HEK293 (cell line): Measurements from ENCODE around the gene KIAA1671.
A peak's percentile ranks its signal among the peaks of the same experiment; 100 is the strongest.

Source experiments
- CTCF ChIA-PET: fragments of 350-600 bp; formaldehyde crosslinking; extraction: SDS; loops from one replicate; lab custom pipeline; 2021; ENCODE audit warnings: antibody characterized with exemption; lab: Yijun Ruan, JAX
- POLR2A ChIA-PET: fragments of 300-600 bp; formaldehyde crosslinking; extraction: SDS; loops from one replicate; lab custom pipeline; 2020; ENCODE audit warnings: antibody characterized with exemption, inconsistent platforms; lab: Yijun Ruan, JAX
- H3K27ac ChIP-seq: fragments of 200-500 bp; sonication (Bioruptor generic); 2 replicates; pipeline ENCODE4 v1.5.1; 2014; ENCODE audit warnings: low read depth, low read length, control low read depth, inconsistent platforms; ENCODE audit errors: extremely low read depth
- H3K36me3 ChIP-seq, 2 experiments: fragments of 200-500 bp in 1 of 2; sonication (Bioruptor generic) in 1 of 2; 1 replicate in 1 of 2; 2 replicates in 1 of 2; pipeline ENCODE4 v1.5.1; 2014 to 2017; ENCODE audit warnings: inconsistent platforms in 2 of 2, low read length in 2 of 2; ENCODE audit not compliant: control insufficient read depth in 2 of 2, insufficient read depth in 1 of 2
- H3K4me1 ChIP-seq: fragments of 200-500 bp; sonication (Bioruptor generic); 2 replicates; pipeline ENCODE4 v1.5.1; 2014; ENCODE audit warnings: mild to moderate bottlenecking, low read length, inconsistent platforms; ENCODE audit not compliant: control insufficient read depth, insufficient read depth
- H3K4me3 ChIP-seq: 2 replicates; pipeline ENCODE4 v1.5.1; 2011; ENCODE audit warnings: low read depth, mild to moderate bottlenecking, control low read depth, low read length, moderate library complexity
- H3K9me3 ChIP-seq: fragments of 200-500 bp; sonication (Bioruptor generic); 2 replicates; pipeline ENCODE4 v1.5.1; 2014; ENCODE audit warnings: low read depth, low read length, inconsistent platforms; ENCODE audit not compliant: control insufficient read depth, insufficient read depth
- BCL11A ChIP-seq: fragments of 450-650 bp; formaldehyde crosslinking; IDR thresholded peaks from 2 replicates; pipeline ENCODE4 v1.5.1; 2016; ENCODE audit warnings: low read depth, missing biosample characterization, missing genetic modification characterization
- EGR2 ChIP-seq: fragments of 450-650 bp; formaldehyde crosslinking; IDR thresholded peaks from 2 replicates; pipeline ENCODE4 v1.5.1; 2016; ENCODE audit warnings: low read depth, missing biosample characterization, missing genetic modification characterization
- FEZF1 ChIP-seq: fragments of 450-650 bp; formaldehyde crosslinking; IDR thresholded peaks from 2 replicates; pipeline ENCODE4 v1.5.1; 2016; ENCODE audit warnings: missing biosample characterization, missing genetic modification characterization
- GLIS1 ChIP-seq: fragments of 450-650 bp; formaldehyde crosslinking; IDR thresholded peaks from 2 replicates; pipeline ENCODE4 v1.5.1; 2016; ENCODE audit warnings: missing biosample characterization, missing genetic modification characterization
- KLF1 ChIP-seq: fragments of 450-650 bp; formaldehyde crosslinking; IDR thresholded peaks from 2 replicates; pipeline ENCODE4 v1.5.1; 2016; ENCODE audit warnings: missing biosample characterization, missing genetic modification characterization
- KLF7 ChIP-seq: fragments of 450-650 bp; formaldehyde crosslinking; IDR thresholded peaks from 2 replicates; pipeline ENCODE4 v1.5.1; 2016; ENCODE audit warnings: missing biosample characterization, missing genetic modification characterization, borderline replicate concordance
- MYNN ChIP-seq: fragments of 450-650 bp; formaldehyde crosslinking; IDR thresholded peaks from 2 replicates; pipeline ENCODE4 v1.5.1; 2016; ENCODE audit warnings: missing biosample characterization, missing genetic modification characterization, borderline replicate concordance
- RBAK ChIP-seq: fragments of 450-650 bp; formaldehyde crosslinking; IDR thresholded peaks from 2 replicates; pipeline ENCODE4 v1.5.1; 2016; ENCODE audit warnings: missing biosample characterization, missing genetic modification characterization
- SCRT2 ChIP-seq: fragments of 450-650 bp; formaldehyde crosslinking; IDR thresholded peaks from 2 replicates; pipeline ENCODE4 v1.5.1; 2016; ENCODE audit warnings: missing biosample characterization, missing genetic modification characterization
- SP7 ChIP-seq: fragments of 450-650 bp; formaldehyde crosslinking; IDR thresholded peaks from 2 replicates; pipeline ENCODE4 v1.5.1; 2016; ENCODE audit warnings: missing biosample characterization, missing genetic modification characterization
- ZBTB10 ChIP-seq: fragments of 450-650 bp; formaldehyde crosslinking; IDR thresholded peaks from 2 replicates; pipeline ENCODE4 v1.5.1; 2016; ENCODE audit warnings: missing biosample characterization, missing genetic modification characterization
- ZBTB20 ChIP-seq: fragments of 450-650 bp; formaldehyde crosslinking; IDR thresholded peaks from 2 replicates; pipeline ENCODE4 v1.5.1; 2016; ENCODE audit warnings: missing biosample characterization, missing genetic modification characterization
- ZFHX2 ChIP-seq: fragments of 450-650 bp; formaldehyde crosslinking; conservative IDR thresholded peaks from 2 replicates; pipeline ENCODE4 v1.5.1; 2016; ENCODE audit warnings: missing biosample characterization, missing genetic modification characterization
- ZFP41 ChIP-seq: fragments of 450-650 bp; formaldehyde crosslinking; IDR thresholded peaks from 2 replicates; pipeline ENCODE4 v1.5.1; 2016; ENCODE audit warnings: missing biosample characterization, missing genetic modification characterization, borderline replicate concordance
- ZNF211 ChIP-seq: fragments of 450-650 bp; formaldehyde crosslinking; IDR thresholded peaks from 2 replicates; pipeline ENCODE4 v1.5.1; 2016; ENCODE audit warnings: low read depth, missing biosample characterization, missing genetic modification characterization
- ZNF366 ChIP-seq: fragments of 450-650 bp; formaldehyde crosslinking; conservative IDR thresholded peaks from 2 replicates; pipeline ENCODE4 v1.5.1; 2016; ENCODE audit warnings: missing biosample characterization, missing genetic modification characterization
- ZNF433 ChIP-seq: fragments of 450-650 bp; formaldehyde crosslinking; IDR thresholded peaks from 2 replicates; pipeline ENCODE4 v1.5.1; 2016; ENCODE audit warnings: missing biosample characterization, missing genetic modification characterization, low read depth
- ZNF544 ChIP-seq: fragments of 450-650 bp; formaldehyde crosslinking; IDR thresholded peaks from 2 replicates; pipeline ENCODE4 v1.5.0; 2017; ENCODE audit warnings: missing biosample characterization, missing genetic modification characterization
- ZNF558 ChIP-seq: fragments of 450-650 bp; formaldehyde crosslinking; IDR thresholded peaks from 2 replicates; pipeline ENCODE4 v1.5.1; 2016; ENCODE audit warnings: missing biosample characterization, missing genetic modification characterization
- ZNF571 ChIP-seq: fragments of 450-650 bp; formaldehyde crosslinking; IDR thresholded peaks from 2 replicates; pipeline ENCODE4 v1.5.0; 2017; ENCODE audit warnings: missing biosample characterization, missing genetic modification characterization
- ZNF629 ChIP-seq: fragments of 450-650 bp; formaldehyde crosslinking; IDR thresholded peaks from 2 replicates; pipeline ENCODE4 v1.5.1; 2017; ENCODE audit warnings: missing biosample characterization, missing genetic modification characterization
- ZNF639 ChIP-seq: fragments of 450-650 bp; formaldehyde crosslinking; IDR thresholded peaks from 2 replicates; pipeline ENCODE4 v1.5.1; 2016; ENCODE audit warnings: missing biosample characterization, missing genetic modification characterization
- ZNF837 ChIP-seq: fragments of 450-650 bp; formaldehyde crosslinking; IDR thresholded peaks from 2 replicates; pipeline ENCODE4 v1.5.1; 2016; ENCODE audit warnings: missing biosample characterization, missing genetic modification characterization
- ZSCAN16 ChIP-seq: fragments of 450-650 bp; formaldehyde crosslinking; IDR thresholded peaks from 2 replicates; pipeline ENCODE4 v1.5.1; 2016; ENCODE audit warnings: missing biosample characterization, missing genetic modification characterization
- ZSCAN23 ChIP-seq: fragments of 450-650 bp; formaldehyde crosslinking; IDR thresholded peaks from 2 replicates; pipeline ENCODE4 v1.5.1; 2016; ENCODE audit warnings: missing biosample characterization, missing genetic modification characterization
- ZXDB ChIP-seq: fragments of 450-650 bp; formaldehyde crosslinking; IDR thresholded peaks from 2 replicates; pipeline ENCODE4 v1.5.1; 2016; ENCODE audit warnings: missing biosample characterization, missing genetic modification characterization
- TF ChIP-seq, protein P1 (sequence below): fragments of 450-650 bp; IDR thresholded peaks from 2 replicates; pipeline ENCODE4 v1.5.1; 2018; ENCODE audit warnings: missing biosample characterization, missing genetic modification characterization
- TF ChIP-seq, protein P2 (sequence below): fragments of 450-650 bp; formaldehyde crosslinking; IDR thresholded peaks from 2 replicates; pipeline ENCODE4 v1.5.1; 2016; ENCODE audit warnings: missing biosample characterization, missing genetic modification characterization

Gene KIAA1671

GRCh38 chr22:25029181-25029580 lies 76.7 kb downstream of the KIAA1671 start (continued):
- TF ChIP-seq ZNF639 (tag by site-specific recombination) (no peak), KLF1 (tag by site-specific recombination) (no peak)

DNA sequence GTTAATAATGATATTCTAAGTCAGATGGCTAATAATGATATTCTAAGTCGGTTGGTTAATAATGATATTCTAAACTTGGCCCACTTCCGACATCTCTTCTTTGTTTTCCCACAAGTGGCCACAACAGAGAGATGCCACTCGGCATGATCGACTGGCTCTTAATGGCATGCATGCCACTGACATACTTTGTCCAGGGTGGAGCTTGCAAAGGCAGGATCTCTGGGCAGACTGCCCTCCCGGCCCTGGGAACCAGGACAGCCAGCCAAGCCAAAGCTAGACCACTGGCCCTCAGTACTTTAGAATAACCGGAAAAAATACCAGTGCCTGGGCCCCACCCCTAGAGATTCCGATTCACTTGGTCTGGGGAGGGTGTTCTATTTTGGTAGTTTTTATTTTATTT lies 78.1 kb downstream of the KIAA1671 start:
- peaks cover 0 to 20% of the 10 kb centered on the region in 2 experiments; a peak in 2 of 3 replicates for H3K36me3 ChIP-seq
- ChIA-PET POLR2A (no interaction called here), CTCF (interaction anchor here (0.5 to 5.0 kb wide), 5 partner anchors 37 to 105 kb away, joined by 3 to 25 read pairs (median 3); no protein-coding TSS in a partner anchor)
- H3K9me3 ChIP-seq, result no peaks in the 10 kb centered on the region
- H3K27ac ChIP-seq, result no peak overlapping the region
- H3K4me3 ChIP-seq, result no peak overlapping the region
- peaks cover 2% of the 10 kb centered on the region for H3K4me1 ChIP-seq
- TF ChIP-seq ZFP41 (tag by site-specific recombination), result no peak
- TF ChIP-seq MYNN (tag by site-specific recombination), result no peak
- no peak for TF ChIP-seq BCL11A (tag by site-specific recombination)
- TF ChIP-seq, protein P1, sequence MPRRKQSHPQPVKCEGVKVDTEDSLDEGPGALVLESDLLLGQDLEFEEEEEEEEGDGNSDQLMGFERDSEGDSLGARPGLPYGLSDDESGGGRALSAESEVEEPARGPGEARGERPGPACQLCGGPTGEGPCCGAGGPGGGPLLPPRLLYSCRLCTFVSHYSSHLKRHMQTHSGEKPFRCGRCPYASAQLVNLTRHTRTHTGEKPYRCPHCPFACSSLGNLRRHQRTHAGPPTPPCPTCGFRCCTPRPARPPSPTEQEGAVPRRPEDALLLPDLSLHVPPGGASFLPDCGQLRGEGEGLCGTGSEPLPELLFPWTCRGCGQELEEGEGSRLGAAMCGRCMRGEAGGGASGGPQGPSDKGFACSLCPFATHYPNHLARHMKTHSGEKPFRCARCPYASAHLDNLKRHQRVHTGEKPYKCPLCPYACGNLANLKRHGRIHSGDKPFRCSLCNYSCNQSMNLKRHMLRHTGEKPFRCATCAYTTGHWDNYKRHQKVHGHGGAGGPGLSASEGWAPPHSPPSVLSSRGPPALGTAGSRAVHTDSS (tag by site-specific recombination), result no peak
- no peak for TF ChIP-seq SCRT2 (tag by site-specific recombination)
- no peak for TF ChIP-seq ZNF433
- no peak for TF ChIP-seq ZXDB
- no peak for TF ChIP-seq ZSCAN23 (tag by site-specific recombination)
- TF ChIP-seq ZNF366, result no peak
- no peak for TF ChIP-seq SP7 (tag by site-specific recombination)
- TF ChIP-seq ZNF571 (tag by site-specific recombination), result no peak
- no peak for TF ChIP-seq KLF1 (tag by site-specific recombination)
- TF ChIP-seq ZNF544 (tag by site-specific recombination), result no peak
- no peak for TF ChIP-seq ZBTB10 (tag by site-specific recombination)
- TF ChIP-seq ZNF211 (tag by site-specific recombination), result no peak
- TF ChIP-seq RBAK (tag by site-specific recombination), result no peak
- TF ChIP-seq ZNF629 (tag by site-specific recombination), result no peak

DNA sequence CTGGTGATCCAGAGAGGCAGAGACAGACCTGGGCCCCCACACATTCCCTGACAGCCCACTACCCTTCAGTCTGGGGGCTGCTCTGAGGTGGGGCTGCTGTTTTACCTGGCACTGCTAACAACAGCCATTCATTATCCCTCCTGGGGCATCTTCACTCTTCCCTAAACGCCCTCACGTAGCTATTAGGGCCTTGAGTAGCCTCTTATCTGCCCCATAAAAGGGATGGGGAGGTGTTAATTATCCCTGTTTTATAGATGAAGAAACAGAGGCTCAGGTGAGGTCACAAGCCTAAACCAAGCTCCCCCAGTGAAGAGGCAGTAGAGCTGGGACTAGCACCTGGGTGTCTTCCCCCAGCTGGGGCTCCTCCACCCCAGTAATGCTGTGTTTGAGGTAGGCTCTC lies 79.5 kb downstream of the KIAA1671 start:
- H3K9me3 ChIP-seq, result no peaks in the 10 kb centered on the region
- TF ChIP-seq EGR2 (tag by site-specific recombination) (peak; percentile 61), ZSCAN16 (tag by site-specific recombination) (no peak), ZNF558 (tag by site-specific recombination) (no peak), SP7 (tag by site-specific recombination) (peak; percentile 81), ZNF837 (tag by site-specific recombination) (no peak), ZBTB20 (tag by site-specific recombination) (no peak), FEZF1 (tag by site-specific recombination) (no peak), KLF7 (no peak), ZFHX2 (tag by site-specific recombination) (peak; percentile 26), ZXDB (no peak), GLIS1 (peak; percentile 63)
- TF ChIP-seq, protein P2, sequence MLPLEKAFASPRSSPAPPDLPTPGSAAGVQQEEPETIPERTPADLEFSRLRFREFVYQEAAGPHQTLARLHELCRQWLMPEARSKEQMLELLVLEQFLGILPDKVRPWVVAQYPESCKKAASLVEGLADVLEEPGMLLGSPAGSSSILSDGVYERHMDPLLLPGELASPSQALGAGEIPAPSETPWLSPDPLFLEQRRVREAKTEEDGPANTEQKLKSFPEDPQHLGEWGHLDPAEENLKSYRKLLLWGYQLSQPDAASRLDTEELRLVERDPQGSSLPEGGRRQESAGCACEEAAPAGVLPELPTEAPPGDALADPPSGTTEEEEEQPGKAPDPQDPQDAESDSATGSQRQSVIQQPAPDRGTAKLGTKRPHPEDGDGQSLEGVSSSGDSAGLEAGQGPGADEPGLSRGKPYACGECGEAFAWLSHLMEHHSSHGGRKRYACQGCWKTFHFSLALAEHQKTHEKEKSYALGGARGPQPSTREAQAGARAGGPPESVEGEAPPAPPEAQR (tag by site-specific recombination), result no peak
- TF ChIP-seq, all 188 proteins: peak for 4
- Histone ChIP-seq H3K27ac (no peak overlapping the region), H3K4me3 (no peak overlapping the region), H3K4me1 (no peaks in the 10 kb centered on the region), H3K36me3 (peaks cover 0 to 20% of the 10 kb centered on the region in 2 experiments; a peak in 2 of 3 replicates)
- CTCF ChIA-PET, result interaction anchor here (0.7 to 1.6 kb wide), 6 partner anchors 11 to 94 kb away, joined by 3 to 6 read pairs (median 4); no protein-coding TSS in a partner anchor
- POLR2A ChIA-PET, result no interaction called here
